ENCODE measurements around the gene DIDO1.

DNA sequence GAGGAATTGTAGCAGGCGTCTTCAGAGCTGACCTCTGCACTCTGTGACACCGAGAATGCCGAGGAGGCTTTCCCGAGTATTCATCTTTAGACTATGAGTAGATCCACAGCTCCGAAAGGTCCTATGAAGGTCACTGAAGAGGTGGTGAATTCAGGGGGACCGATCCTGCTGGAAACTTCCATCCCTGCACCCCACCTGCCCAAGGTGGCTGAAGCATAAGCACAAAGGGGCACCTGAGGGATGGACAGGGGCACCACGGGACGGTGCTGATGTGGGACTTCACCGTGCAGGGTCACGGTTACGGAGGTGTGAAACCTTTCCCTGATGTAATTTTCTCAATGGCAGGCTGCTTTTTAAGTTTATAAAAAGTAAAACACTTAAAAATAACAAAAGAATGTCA is 24.4 kb downstream of the DIDO1 start:
- TF ChIP-seq RFX1 (IDR thresholded peaks at IDR 0.05) (no peak), SNRNP70 (optimal IDR thresholded peaks at IDR 0.05; ENCODE audit: low read depth, low read length) (no peak), NCOA2 (IDR thresholded peaks at IDR 0.05; ENCODE audit: partially characterized antibody in 2 of 2) (no peak), GATAD2A (IDR thresholded peaks at IDR 0.05) (no peak), KHSRP (IDR thresholded peaks at IDR 0.05) (no peak), FOS (IDR thresholded peaks at IDR 0.05; ENCODE audit: extremely low read depth, insufficient read length) (no peak)
- TF ChIP-seq, protein P1, sequence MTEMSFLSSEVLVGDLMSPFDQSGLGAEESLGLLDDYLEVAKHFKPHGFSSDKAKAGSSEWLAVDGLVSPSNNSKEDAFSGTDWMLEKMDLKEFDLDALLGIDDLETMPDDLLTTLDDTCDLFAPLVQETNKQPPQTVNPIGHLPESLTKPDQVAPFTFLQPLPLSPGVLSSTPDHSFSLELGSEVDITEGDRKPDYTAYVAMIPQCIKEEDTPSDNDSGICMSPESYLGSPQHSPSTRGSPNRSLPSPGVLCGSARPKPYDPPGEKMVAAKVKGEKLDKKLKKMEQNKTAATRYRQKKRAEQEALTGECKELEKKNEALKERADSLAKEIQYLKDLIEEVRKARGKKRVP (CRISPR knock-in tag; IDR thresholded peaks at IDR 0.05): no peak

All from K562 (cell line).